ENCODE data around the gene YIF1B.

- TF ChIP-seq EZH2 (optimal IDR thresholded peaks at IDR 0.05; ENCODE audit: low read depth, low read length) (no peak), CTCF (IDR thresholded peaks at IDR 0.05; ENCODE audit: low read length) (no peak), EZH2phosphoT487 (IDR thresholded peaks at IDR 0.05; ENCODE audit: low read length) (no peak)
These were observed 2.9 kb upstream of the YIF1B start for GRCh38 chr19:38318660-38319059.

Measured in MM.1S (cell line).